NB4 (cell line): ENCODE measurements around the gene CBR1.

Experiments
- CTCF ChIP-seq: IDR thresholded peaks from one replicate; pipeline ENCODE4 v1.5.1; 2012; ENCODE audit warnings: low read depth, low read length
- MAX ChIP-seq: IDR thresholded peaks from 2 replicates; pipeline ENCODE4 v1.6.1; 2011; ENCODE audit warnings: low read depth, low read length

- TF ChIP-seq CTCF (no peak), MAX (no peak)
Measured at GRCh38 chr21:36082237-36082664, 12.4 kb downstream of the CBR1 start.
